Activated naive CD4-positive, alpha-beta T cell (primary cell): ENCODE data around the gene C6orf15.
"Not testable (repeated sequence)": the region's sequence is repeated elsewhere in the genome, so short reads cannot be mapped to it uniquely, and the experiment has no call there.

Source experiments
- DNase-seq, 4 experiments: peaks; one replicate each; lab custom pipeline; 2025; lab: John Stamatoyannopoulos, UW

Gene C6orf15

GRCh38 chr6:31067891-31068668 is 44.3 kb downstream of the C6orf15 start:
- DNase-seq = not testable (repeated sequence)

DNA sequence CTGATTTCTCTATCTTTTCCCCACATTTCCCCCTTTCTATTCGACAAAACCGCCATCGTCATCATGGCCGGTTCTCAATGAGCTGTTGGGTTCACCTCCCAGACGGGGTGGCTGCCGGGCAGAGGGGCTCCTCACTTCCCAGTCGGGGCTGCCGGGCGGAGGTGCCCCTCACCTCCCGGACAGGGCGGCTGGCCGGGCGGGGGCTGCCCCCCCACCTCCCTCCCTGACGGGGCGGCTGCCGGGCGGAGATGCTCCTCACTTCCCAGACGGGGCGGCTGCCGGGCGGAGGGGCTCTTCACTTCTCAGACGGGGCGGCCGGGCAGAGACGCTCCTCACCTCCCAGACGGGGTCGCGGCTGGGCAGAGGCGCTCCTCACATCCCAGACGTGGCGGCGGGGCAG is 45.3 kb downstream of the C6orf15 start:
- DNase-seq = not testable (repeated sequence)

DNA sequence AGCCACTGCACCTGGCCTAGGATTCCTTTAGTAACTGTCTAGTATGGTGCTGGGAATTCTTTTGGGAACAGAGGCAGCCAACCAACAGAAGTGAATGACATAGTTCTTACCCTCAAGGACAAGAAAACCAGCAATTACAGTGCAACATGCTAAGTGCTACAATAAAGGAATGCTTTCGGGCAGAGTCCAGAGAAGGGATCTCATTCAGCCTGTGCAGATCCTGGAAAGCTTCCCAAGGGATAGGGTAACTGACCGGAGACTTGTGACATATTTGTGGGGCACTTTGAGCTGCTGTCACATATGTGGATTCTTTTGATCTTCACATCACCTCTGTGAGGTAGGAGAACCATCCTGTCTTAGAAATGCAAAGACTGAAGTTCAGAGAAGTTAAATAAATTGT is 46.8 kb downstream of the C6orf15 start:
- no peak for DNase-seq

- no peak for DNase-seq
These were observed 48.4 kb downstream of the C6orf15 start for GRCh38 chr6:31063906-31064435.
